Measurements from ENCODE around the gene TUT1. TPM values are rescaled to one million over a fixed set of nuclear protein-coding genes. Genes with fewer than 3 reads are reported as not detected.

Gene TUT1
- total RNA-seq, 1 donor from 2014 or later, result 41.7 TPM

- Mint-ChIP-seq H3K27ac (peak overlapping the region; percentile 48), H3K27me3 (ENCODE audit: low read depth) (no peaks in the 10 kb centered on the region), H3K4me1 (ENCODE audit: low read depth) (peaks cover 58% of the 10 kb centered on the region), H3K4me3 (ENCODE audit: low read depth) (no peak overlapping the region), H3K36me3 (ENCODE audit: low read depth) (peaks cover 19% of the 10 kb centered on the region), H3K9me3 (no peaks in the 10 kb centered on the region)
- no peak for DNase-seq (ENCODE audit: low spot score)
- intact Hi-C loops (cut with micrococcal nuclease), result loop anchor here (1.0 kb wide), 1 partner anchor 112 kb away; no protein-coding TSS in a partner anchor
Measured at GRCh38 chr11:62539238-62539925, 51.9 kb downstream of the TUT1 start.

GRCh38 chr11:62538470-62539237, 52.7 kb downstream of the TUT1 start:
- no peaks in the 10 kb centered on the region for H3K9me3 Mint-ChIP-seq
- H3K27me3 Mint-ChIP-seq (ENCODE audit: low read depth), result no peaks in the 10 kb centered on the region
- no peak overlapping the region for H3K4me3 Mint-ChIP-seq (ENCODE audit: low read depth)
- H3K27ac Mint-ChIP-seq, result peak overlapping the region; percentile 48
- peaks cover 51% of the 10 kb centered on the region for H3K4me1 Mint-ChIP-seq (ENCODE audit: low read depth)
- intact Hi-C loops (cut with micrococcal nuclease), result loop anchor here (1.0 kb wide), 1 partner anchor 111 kb away; no protein-coding TSS in a partner anchor
- peaks cover 26% of the 10 kb centered on the region for H3K36me3 Mint-ChIP-seq (ENCODE audit: low read depth)
- DNase-seq (ENCODE audit: low spot score), result no peak

GRCh38 chr11:62536301-62536957, 54.9 kb downstream of the TUT1 start:
- Mint-ChIP-seq H3K27ac (no peak overlapping the region), H3K4me3 (ENCODE audit: low read depth) (no peak overlapping the region), H3K9me3 (no peaks in the 10 kb centered on the region), H3K4me1 (ENCODE audit: low read depth) (peaks cover 30% of the 10 kb centered on the region), H3K27me3 (ENCODE audit: low read depth) (no peaks in the 10 kb centered on the region), H3K36me3 (ENCODE audit: low read depth) (peaks cover 44% of the 10 kb centered on the region)
- intact Hi-C loops (cut with micrococcal nuclease), result no loop called here
- DNase-seq (ENCODE audit: low spot score), result no peak

DNA sequence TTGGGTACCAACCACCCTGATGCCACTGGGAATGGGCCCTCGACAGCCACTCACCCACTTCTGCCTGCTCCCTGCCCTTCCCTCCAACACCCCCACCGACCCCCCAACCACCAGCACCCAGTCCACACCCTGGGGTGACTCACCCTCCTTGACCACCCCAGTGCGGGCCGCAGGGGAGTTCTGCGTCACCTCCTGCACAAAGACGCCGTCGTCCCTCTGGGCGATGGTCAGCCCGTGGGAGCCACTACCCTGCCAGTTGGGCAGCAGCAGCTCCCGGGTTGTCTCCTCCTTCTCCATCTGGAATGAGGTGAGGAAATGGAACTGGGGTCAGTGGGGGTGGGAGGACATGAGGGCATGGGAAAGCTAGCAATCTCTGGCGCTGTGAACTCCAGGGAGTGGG, 55.5 kb downstream of the TUT1 start:
- no peak for DNase-seq (ENCODE audit: low spot score)
- Mint-ChIP-seq H3K4me1 (ENCODE audit: low read depth) (peaks cover 23% of the 10 kb centered on the region), H3K27ac (no peak overlapping the region), H3K9me3 (no peaks in the 10 kb centered on the region), H3K27me3 (ENCODE audit: low read depth) (no peaks in the 10 kb centered on the region), H3K4me3 (ENCODE audit: low read depth) (no peak overlapping the region), H3K36me3 (ENCODE audit: low read depth) (peaks cover 50% of the 10 kb centered on the region)
- intact Hi-C loops (cut with micrococcal nuclease), result no loop called here

- Mint-ChIP-seq H3K4me3 (ENCODE audit: low read depth) (no peak overlapping the region), H3K27ac (peak overlapping the region; percentile 42), H3K27me3 (ENCODE audit: low read depth) (no peaks in the 10 kb centered on the region), H3K9me3 (no peaks in the 10 kb centered on the region), H3K36me3 (ENCODE audit: low read depth) (peaks cover 59% of the 10 kb centered on the region), H3K4me1 (ENCODE audit: low read depth) (peaks cover 17% of the 10 kb centered on the region)
- intact Hi-C loops (cut with micrococcal nuclease), result no loop called here
- no peak for DNase-seq (ENCODE audit: low spot score)
Measured at GRCh38 chr11:62534779-62535545, 56.4 kb downstream of the TUT1 start.

DNA sequence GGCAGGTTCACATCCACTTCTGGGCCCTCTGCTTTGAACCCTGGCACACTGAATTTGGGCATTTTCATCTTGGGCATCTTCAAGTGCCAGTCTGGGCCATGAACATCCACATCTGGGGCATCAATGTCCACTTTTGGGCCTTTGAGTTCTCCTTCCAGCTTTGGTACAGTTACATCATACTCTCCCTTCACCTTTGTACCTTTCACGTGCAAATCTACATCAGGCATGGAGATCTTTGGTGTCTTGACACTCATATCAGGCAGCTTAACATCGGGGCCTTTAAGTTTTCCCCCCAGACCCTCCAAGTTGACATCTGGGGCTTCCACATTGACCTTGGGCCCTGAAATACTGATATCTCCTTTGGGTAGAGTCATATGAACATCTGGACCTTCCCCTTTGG, 59.2 kb downstream of the TUT1 start:
- no peak for DNase-seq (ENCODE audit: low spot score)
- Mint-ChIP-seq H3K27ac (no peak overlapping the region), H3K4me3 (ENCODE audit: low read depth) (no peak overlapping the region), H3K27me3 (ENCODE audit: low read depth) (no peaks in the 10 kb centered on the region), H3K4me1 (ENCODE audit: low read depth) (no peaks in the 10 kb centered on the region), H3K9me3 (no peaks in the 10 kb centered on the region), H3K36me3 (ENCODE audit: low read depth) (peaks cover 85% of the 10 kb centered on the region)
- intact Hi-C loops (cut with micrococcal nuclease), result no loop called here

Other genes starting within 250 kb of the TUT1 start
- gene SCGB1A1, start 172.5 kb downstream of the TUT1 start, total RNA-seq, result not detected in 2 replicates
- 105 and 108 TPM in 2 replicates for gene AHNAK, start 44.7 kb downstream of the TUT1 start, total RNA-seq
- 1,369 and 1,395 TPM in 2 replicates for gene EEF1G, start 17.6 kb downstream of the TUT1 start, total RNA-seq
- 201 and 215 TPM in 2 replicates for gene MTA2, start 10.3 kb upstream of the TUT1 start, total RNA-seq
- 144 and 146 TPM in 2 replicates for gene EML3, start 21.3 kb upstream of the TUT1 start, total RNA-seq
- gene ROM1, start 21.7 kb upstream of the TUT1 start, total RNA-seq, result 1.4 and 2.8 TPM in 2 replicates
- 70.0 and 81.4 TPM in 2 replicates for gene B3GAT3, start 30.5 kb upstream of the TUT1 start, total RNA-seq
- gene GANAB, start 55.1 kb upstream of the TUT1 start, total RNA-seq, result 274 and 279 TPM in 2 replicates
- gene INTS5, start 61.8 kb upstream of the TUT1 start, total RNA-seq, result 35.2 and 35.7 TPM in 2 replicates
- 118 and 130 TPM in 2 replicates for gene C11orf98, start 73.7 kb upstream of the TUT1 start, total RNA-seq
- 45.4 and 47.2 TPM in 2 replicates for gene CSKMT, start 73.8 kb upstream of the TUT1 start, total RNA-seq
- gene UQCC3, start 80.2 kb upstream of the TUT1 start, total RNA-seq, result 8.0 and 9.5 TPM in 2 replicates
- 21.4 and 21.7 TPM in 2 replicates for gene LBHD1, start 80.7 kb upstream of the TUT1 start, total RNA-seq
- 119 and 127 TPM in 2 replicates for gene UBXN1, start 87.5 kb upstream of the TUT1 start, total RNA-seq
- gene LRRN4CL, start 98.0 kb upstream of the TUT1 start, total RNA-seq, result 0.18 and 0.23 TPM in 2 replicates
- gene BSCL2, start 115.9 kb upstream of the TUT1 start, total RNA-seq, result 28.7 and 32.8 TPM in 2 replicates
- gene GNG3, start 116.2 kb upstream of the TUT1 start, total RNA-seq, result not detected in 2 replicates
- gene HNRNPUL2, start 135.9 kb upstream of the TUT1 start, total RNA-seq, result 62.6 and 63.5 TPM in 2 replicates
- 35.4 and 39.4 TPM in 2 replicates for gene TTC9C, start 137.0 kb upstream of the TUT1 start, total RNA-seq
- 7.3 and 9.3 TPM in 2 replicates for gene ZBTB3, start 162.6 kb upstream of the TUT1 start, total RNA-seq
- gene POLR2G, start 170.1 kb upstream of the TUT1 start, total RNA-seq, result 122 and 128 TPM in 2 replicates
- 17.6 and 21.0 TPM in 2 replicates for gene TAF6L, start 179.9 kb upstream of the TUT1 start, total RNA-seq
- 34.6 and 35.9 TPM in 2 replicates for gene TMEM179B, start 195.9 kb upstream of the TUT1 start, total RNA-seq
- 13.4 and 14.0 TPM in 2 replicates for gene TMEM223, start 200.5 kb upstream of the TUT1 start, total RNA-seq
- gene NXF1, start 213.9 kb upstream of the TUT1 start, total RNA-seq, result 134 and 139 TPM in 2 replicates
- 37.4 and 41.9 TPM in 2 replicates for gene STX5, start 240.5 kb upstream of the TUT1 start, total RNA-seq
- gene TEX54, start 241.3 kb upstream of the TUT1 start, total RNA-seq, result 1.2 TPM in 1 of 2 replicates, not detected in the other
- gene WDR74, start 248.1 kb upstream of the TUT1 start, total RNA-seq, result 109 and 112 TPM in 2 replicates